Germinal center (tissue), 1 donor: Measurements from ENCODE around the gene CTNNA2.

Source experiments
- DNase-seq: peaks from one replicate; pipeline ENCODE4 v3.0.0; 2012; ENCODE audit warnings: mixed read lengths, low spot score

Gene CTNNA2

GRCh38 chr2:80403081-80403480 lies 890.2 kb downstream of the CTNNA2 start:
- no peak for DNase-seq

- no peak for DNase-seq
These were observed 894.5 kb downstream of the CTNNA2 start for GRCh38 chr2:80407377-80407776.

GRCh38 chr2:80410346-80410745 lies 897.5 kb downstream of the CTNNA2 start:
- no peak for DNase-seq

- DNase-seq: no peak
These were observed 900.3 kb downstream of the CTNNA2 start for GRCh38 chr2:80413136-80413535.

- no peak for DNase-seq
These were observed 904.9 kb downstream of the CTNNA2 start for GRCh38 chr2:80417737-80418136.

- DNase-seq: no peak
These were observed 907.8 kb downstream of the CTNNA2 start for GRCh38 chr2:80420530-80421208.

DNA sequence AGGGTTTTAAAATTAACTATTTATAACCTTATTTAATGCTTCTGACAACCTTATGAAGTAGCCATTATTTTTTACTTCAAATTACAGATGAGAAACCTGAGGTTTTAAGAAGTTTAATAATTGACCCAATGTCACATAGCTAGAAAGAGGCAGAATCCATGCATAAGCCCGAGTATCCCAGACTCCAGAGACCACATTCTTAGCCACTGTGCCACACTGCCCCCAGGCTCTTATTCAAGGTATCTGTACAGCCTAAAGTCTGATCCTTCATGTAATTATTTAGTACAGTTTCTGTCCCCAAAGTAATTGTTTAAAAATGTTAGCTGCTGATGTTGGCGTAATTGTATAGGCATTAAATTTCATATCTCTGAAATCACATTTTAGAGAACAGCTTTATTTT lies 916.4 kb downstream of the CTNNA2 start:
- DNase-seq: no peak

GRCh38 chr2:80437959-80438358 lies 925.1 kb downstream of the CTNNA2 start:
- no peak for DNase-seq

DNA sequence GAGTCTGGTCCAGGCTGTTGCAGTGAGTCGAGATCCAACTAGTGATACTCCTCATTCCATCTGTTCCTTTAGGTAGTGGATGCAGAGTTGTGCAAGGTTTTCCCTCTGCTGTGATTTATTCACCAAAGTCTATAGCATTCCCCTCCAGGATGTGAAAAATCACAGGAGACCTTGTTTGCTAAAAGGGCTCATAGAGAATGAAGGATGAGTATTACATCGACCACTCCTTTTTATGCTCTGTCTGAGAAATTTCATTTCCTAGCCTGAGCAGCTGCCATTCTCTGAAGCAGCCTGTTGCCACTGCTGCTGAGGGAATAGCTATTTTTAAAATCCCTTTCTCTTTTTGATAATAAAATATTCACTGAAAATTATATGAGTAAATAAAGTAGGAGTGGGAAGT lies 925.8 kb downstream of the CTNNA2 start:
- DNase-seq: no peak

- DNase-seq: no peak
These were observed 941.8 kb downstream of the CTNNA2 start for GRCh38 chr2:80454628-80455027.

GRCh38 chr2:80459028-80459427 lies 946.2 kb downstream of the CTNNA2 start:
- no peak for DNase-seq

DNA sequence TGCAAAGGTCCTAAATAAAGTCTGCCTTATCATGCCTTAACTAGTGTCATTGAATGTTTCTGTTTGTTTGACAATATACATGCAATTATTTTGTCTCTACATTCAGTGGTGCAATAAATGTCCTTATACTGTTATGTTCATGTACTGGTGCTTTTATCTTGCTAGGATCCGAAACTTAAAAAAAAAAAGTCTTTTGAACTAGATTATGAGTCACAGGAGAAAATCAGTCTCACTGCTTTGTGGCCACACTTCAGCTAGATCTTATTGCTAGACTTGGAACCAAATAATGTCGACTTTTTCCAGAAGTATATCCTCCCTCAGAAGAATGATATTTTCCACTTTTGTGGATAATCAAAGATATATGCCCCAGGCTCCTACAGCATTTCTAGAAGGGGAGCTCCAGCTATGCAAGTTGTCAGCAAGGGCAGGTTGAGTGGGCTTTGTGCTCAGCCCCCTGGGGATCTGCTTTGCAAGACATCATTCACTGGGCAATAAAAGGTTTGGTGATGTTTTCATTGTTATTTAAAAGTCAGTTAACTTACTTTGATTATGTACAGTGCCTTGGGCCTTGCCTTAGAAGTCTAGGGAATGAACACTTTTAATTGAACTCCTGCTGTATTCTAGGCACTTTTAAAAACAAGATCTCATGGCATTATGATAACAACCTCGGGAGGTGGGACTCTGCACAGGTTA lies 948.8 kb downstream of the CTNNA2 start:
- DNase-seq: no peak

- no peak for DNase-seq
These were observed 949.8 kb downstream of the CTNNA2 start for GRCh38 chr2:80462654-80463053.

GRCh38 chr2:80464275-80464674 lies 951.4 kb downstream of the CTNNA2 start:
- no peak for DNase-seq

- no peak for DNase-seq
These were observed 954.5 kb downstream of the CTNNA2 start for GRCh38 chr2:80467262-80467811.

GRCh38 chr2:80469428-80469827 lies 956.6 kb downstream of the CTNNA2 start:
- no peak for DNase-seq

GRCh38 chr2:80473069-80473468 lies 960.2 kb downstream of the CTNNA2 start:
- DNase-seq: no peak

DNA sequence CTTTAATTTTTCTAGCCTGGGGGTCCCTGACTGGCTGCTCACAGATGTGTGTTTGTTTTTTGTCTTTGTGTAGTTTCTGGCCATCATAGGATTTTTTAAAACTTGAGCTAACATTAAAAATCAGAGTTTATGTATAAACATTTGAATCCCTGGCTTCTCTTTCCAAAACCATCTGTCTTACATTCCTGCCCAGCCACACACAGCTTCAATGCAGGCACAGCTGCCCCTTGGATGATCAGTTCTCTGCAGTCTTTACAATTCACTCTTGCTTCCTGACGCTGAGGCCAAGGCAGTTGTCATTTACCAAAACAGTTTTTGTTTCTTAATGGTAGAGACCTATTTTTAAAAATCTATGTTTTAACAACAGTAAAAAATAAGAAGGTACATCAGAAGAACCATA lies 960.9 kb downstream of the CTNNA2 start:
- no peak for DNase-seq

GRCh38 chr2:80475970-80476369 lies 963.1 kb downstream of the CTNNA2 start:
- no peak for DNase-seq

DNA sequence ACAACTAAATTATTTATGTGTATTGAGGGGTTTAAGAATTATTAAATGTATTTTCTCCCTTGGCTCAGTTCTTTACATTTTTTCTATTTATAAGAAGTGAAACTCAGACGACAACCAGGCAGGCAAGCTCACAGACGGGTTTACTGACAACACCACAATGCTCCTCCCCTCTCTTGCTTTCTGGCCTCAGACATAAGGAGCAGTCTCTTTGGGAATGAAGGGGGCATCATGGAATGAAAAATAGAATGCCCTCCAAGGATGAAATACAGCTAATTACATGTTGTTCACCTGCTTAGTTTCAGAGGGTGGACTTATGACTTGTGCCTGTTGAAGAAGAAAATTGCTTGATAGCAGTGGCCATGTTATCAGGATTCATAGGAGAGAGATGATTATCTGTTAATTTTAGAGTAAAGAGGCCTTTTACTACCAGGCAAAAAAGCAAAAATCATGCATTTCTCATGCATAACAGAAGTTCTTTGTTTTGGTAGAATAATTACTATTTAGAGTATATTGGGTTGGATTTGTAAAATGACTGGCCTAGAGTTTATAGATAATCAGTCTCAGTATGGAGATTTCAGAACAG lies 963.8 kb downstream of the CTNNA2 start:
- DNase-seq: no peak

- DNase-seq: no peak
These were observed 969.4 kb downstream of the CTNNA2 start for GRCh38 chr2:80482276-80482675.

DNA sequence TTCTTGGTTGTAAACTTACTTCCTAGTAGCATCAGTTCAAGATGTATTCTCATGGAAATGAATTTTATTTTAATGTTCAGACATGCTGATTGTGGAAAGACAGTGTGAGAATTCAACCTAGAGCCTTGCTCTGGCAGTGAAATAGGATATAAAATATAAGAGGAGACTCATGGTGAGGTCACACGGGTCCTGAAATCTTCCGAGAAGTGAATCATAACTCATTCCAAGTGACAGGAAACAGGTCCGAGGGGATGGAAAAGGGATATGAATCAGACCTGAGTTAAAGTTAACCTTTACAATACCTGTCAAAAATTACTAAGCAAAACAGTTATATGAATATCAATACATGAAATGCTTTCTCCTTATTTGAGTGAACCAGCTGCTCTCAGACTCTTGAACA lies 976.9 kb downstream of the CTNNA2 start:
- no peak for DNase-seq

DNA sequence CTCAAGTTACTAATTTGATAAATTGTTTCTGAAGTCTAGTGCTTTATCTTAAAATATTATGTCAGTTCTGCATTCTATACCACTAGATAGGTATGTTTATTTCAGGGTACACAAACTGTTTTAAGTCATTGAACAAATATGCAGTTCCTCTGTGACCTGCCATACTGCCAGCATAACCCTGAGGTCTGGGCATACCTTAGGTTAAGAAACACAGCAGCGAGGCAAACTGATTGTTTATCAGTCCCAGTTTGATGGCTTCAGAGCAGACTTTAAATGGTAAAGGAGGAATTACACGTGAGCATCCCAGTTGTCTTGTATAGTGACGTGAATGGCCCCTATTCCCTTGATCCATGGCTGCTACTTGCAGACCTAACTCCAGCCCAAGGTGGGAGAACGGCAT lies 978.1 kb downstream of the CTNNA2 start:
- no peak for DNase-seq
